ENCODE results near the gene DCLK1.

DCLK1 gene

DNA sequence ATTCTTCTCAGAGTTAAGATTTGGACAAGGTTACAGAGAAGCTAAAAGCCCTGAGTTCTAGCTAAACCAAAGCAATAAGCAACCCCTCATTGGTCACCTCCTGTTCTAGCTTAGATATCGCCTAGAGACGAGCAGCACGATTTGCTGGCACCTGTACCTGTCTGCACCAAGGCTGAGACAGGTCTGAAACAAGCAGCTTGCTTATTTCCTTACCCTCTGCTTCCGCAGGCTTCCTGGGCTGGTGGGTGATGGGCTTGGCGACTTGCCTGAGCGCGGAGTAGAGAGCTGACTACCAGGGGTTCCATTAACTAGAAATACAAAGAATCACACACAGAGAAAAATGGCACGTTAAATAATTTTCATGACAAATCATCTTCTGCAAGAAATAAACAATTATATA, 276.9 kb downstream of the DCLK1 start:
- DNase-seq: no peak

DNA sequence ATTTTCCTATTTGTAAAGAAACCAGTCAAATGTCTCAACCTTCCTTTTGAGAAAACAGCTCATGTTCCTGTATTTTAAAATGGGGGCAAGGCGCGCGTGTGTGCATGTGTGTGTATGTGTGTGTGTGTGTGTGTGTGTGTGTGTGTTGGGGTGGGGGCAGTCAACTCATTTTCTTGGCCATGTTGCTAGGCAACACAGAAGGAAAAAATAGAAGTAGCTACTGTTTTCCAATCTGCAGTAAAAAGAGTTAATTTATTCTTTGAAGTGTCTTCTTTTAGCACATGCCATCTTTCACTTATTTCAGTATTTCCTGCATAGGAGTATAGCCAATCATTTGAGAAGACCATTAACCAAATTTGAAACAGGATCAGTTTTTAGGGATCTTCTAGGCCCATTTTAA, 279.3 kb downstream of the DCLK1 start:
- DNase-seq: no peak

DNA sequence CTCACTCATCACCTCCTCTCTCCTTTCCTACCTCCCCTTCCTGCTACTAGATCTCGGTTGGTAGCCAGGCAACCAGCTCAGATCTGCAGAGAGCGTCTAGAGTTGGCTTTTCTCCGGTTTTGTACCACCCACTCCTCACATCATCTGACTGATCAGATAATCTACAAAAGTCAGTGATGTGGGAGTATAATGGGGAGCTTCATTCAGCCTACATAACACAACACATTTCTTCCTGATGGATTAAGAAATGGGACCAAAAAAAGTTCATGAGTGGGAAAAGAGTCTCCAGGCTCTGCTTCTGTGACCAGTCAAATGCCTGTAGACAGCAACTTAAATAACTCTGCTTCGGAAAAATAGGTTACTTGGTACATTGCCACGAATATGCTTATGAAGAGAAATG, 279.8 kb downstream of the DCLK1 start:
- no peak for DNase-seq

DNA sequence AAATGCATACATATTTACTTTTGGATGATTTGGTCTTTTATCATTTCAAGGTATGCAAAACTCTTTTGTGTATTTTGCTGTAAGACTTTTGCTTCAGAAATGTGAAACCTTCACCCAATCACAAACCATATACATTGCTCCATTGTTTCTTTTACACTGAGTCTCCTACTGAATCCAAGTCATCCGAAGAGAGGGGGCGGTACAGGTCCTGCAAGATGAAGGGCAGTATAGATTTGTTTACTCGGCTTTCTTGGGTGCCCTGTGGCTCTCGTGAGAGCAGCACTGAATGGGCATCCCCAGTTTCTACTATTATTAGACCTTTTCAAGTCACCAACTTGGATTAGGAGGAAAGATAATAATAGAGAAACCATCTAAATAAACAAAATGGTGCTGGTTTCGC, 280.6 kb downstream of the DCLK1 start:
- DNase-seq: no peak

DNA sequence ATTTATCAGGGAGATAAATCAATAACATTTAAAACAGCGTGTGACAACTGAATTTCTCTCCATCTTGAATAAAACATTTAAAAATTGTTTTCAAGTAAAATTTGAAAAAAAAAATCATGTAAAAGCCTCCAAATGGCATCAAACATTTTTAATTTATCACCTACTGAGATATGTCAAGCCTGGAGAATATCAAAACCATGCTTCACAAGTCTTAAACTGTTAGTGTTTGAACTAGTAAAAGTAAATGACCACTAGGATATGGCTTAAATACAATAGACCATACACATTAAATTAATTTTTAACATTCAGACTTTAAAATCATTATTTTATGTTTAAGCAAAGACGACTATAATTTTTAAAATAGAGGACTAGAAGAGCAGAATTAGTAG, 281.9 kb downstream of the DCLK1 start:
- DNase-seq: no peak

DNA sequence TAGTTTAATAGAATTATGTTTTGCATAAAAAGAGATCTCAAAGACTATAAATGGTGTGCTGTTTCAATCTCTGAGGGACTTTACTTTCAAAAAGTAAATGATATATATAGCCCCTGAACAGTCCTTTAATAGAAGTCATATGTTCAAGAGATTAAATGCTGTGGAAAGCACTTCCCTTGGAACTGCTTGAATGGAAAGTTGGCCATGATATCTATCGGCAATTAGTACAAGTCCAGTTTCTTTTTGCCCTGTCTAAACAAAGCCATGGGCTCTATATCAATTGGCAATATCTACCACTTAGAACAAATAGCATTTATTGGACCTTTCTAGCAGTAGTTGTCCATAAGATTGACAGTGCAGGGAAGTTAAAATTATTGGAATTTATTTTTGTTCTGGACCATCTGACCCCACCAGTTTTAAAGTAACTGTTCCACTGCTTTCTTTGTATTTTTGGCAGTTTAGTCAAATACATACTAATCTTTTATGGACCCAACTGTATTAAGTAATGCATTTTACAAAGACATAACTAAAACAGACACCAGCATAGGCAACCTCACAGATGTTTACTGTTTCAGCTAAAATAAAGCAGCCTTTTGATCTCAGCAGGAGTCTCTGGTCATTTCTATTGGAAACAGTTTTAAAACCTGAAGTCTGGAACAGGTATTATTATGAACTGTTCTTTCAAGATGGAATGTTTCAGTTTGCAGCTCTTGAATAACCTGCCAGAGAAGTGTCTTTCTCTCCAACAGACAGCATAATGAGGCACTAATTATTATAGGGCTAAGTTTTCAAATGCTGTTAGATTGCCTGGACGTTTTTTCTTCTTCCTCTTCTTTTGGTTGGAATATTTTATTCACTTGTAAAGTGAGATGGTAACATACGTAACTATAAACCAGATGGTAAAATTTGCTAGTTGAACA, 282.6 kb downstream of the DCLK1 start:
- no peak for DNase-seq

DNA sequence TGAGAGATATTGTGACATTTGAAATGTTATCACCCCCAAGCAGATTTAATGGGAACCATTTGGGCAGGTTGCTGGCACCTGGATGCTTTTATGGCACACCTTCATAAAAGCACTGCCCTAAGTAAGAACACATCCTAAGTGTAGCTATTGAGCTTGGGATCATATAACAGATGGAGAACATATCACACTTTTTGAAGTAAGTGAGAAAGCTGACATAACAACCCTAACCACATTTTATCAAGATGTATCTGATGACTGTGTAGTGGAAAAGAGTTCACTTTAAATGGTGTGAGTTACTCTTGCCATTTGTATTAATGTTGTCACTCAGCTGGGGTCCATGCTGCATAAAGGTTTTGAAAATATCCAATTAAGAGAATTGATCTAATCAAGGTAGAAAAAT, 287.9 kb downstream of the DCLK1 start:
- peak; percentile 21 for DNase-seq

DNA sequence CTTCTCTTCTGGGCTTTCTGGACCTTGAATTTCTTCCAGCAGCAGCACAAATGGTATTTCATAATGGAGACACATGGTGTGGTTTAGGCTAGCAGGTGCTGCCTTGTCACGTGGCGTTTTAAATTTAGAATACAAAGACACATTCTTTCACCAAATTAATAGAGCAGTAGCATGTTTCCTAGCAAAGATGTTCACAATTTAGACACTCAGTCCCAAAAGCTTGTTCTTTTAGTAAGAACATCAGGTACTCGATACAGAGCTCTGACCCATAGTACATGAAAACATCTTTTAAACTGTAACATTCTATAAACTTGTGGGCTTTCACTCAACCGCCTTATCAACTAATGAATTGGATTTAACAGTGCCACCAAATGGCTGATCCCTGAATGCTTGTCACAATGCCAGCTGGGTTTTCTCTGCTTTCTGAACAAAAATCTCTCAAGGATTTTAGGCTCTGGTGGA, 290.1 kb downstream of the DCLK1 start:
- peak; percentile 10 for DNase-seq

DNA sequence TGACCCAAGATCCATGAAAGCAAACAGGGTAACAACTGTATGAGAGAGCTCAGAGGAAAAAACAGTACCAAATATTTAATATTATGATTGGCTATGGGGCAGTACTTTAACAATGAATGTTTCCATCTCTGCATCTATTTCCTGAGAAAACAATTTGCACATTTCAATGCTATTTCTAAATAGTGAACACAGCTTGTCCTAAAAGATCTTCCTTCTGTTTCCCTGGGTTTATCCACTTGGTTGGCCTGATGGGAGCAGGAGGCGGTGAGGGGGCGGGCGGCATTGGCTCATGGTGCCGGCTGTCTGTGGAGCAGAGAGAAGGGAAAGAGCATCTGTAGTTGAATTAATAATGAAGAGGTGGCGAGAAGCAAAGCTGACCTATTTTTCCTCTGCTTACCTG, 291.4 kb downstream of the DCLK1 start:
- DNase-seq: peak; percentile 2

DNA sequence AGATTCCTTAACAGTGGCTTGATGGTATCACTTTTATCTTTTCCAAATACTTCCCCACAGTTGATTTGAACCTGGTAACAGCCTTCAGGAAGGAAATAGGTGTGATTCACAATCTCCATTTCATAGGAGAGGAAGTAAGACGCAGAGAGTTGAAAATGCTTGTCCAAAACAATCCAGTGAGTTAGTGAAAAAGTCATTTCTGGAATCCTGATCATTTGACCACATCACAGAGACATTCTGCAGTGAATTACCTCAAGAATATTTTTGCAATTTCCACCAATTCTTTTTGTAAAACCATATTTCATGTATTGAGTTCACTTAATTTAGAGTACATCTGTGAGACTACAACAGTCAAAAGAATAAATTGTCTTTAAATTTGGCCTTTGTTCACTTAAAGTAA, 292.8 kb downstream of the DCLK1 start:
- no peak for DNase-seq

DNA sequence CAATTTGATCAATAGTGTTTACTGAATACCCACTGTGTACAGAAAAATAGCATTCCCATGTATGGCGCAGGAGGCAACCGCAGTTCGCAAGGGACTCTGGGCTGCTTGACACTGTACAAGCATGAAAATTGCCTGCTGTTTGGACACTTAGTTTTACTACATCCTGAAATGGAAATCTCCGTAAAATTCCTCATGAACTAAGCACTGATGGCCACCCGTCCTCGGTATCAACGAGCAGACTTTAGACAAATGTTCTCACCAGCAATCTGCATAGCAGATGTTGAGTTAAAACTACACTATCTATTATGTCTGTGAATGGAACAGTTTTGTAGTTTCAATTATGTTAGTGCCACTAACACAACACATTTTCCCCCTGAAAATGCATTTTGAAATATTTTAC, 294.7 kb downstream of the DCLK1 start:
- DNase-seq: no peak

DNA sequence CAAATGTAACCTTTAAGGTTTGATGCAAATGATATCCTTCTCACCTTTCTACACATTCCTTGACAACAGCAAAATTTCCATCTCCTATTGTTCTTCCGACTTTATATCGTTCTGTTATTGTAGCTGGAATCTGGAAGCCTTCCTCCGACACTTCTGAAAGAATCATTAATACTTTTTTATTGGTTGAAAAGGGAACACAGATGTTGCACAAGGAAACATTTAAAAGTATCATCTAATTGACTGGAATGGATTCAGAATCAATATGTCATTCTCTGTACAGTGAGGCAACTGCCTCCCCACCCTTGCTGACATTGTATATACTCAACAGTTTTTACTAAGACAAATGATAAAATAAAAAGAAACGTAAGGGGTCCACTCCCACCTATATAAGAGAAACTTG, 295.2 kb downstream of the DCLK1 start:
- no peak for DNase-seq

DNA sequence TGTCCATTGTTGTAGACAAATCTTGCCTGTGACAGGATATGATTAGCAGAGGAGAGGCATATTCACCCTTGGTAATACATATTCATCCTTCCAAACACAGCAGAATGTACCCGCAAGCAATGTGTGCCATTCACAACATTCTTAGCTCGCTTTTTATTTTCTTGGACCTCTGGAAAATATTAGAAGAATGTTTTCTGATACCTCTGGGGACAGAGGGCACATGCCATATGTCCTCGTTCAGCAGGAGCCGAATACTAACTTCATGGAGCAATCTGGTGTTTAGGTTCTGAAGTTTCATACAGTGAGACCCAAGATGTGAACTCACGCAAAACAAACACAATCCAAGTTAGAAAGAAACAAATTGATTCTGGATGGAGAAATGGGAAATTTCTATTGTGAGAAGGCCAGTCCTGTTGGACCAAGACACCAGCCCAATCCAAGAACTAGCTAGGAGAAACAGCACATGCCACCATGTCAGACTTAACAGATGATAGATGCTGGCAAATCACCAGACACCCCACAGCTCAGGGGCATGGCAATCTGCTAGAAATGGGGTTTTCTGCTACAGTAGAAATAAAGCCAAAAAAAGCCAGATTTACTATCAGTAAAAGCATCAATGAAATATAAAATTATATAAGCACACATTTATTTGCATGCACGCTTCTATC, 297.4 kb downstream of the DCLK1 start:
- peak; percentile 58 for DNase-seq

DNA sequence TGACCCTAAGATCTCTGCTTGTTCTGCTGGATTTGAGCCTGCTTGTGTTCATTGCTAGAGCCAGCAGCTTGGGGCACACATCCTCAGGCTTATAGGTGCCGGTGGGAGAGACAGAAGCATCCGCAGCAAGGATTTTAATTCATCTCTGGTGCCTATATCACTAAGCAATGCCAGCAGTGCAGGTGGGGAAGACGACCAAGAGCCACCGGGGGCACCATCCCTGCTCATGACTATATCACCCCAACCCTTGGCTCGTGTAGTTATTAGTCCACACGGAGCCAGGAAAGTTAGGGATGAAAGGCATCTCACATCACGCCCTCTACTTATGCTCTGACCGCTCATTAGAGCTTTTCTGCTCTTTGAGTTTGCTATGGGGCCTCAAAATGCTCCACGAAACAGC, 298.2 kb downstream of the DCLK1 start:
- DNase-seq: no peak

DNA sequence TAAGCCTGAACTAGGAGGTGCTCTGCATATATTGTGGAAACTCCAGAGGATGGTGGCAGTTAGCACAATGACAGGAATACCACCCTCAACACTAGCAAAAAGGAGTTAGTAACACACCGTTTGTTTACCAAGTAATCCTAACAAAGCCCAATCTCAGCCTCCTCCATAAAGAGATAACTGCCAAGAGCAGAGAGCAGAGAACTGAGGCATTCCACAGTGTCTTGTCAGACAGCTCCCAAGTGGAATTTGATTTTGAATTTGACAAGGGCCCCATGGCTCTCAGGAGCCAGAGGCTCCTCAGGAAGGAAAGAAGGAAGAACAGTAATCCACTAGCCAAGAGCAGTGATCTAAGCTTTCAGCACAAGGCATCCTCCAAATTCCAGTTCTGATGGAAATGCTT, 298.6 kb downstream of the DCLK1 start:
- DNase-seq: no peak

DNA sequence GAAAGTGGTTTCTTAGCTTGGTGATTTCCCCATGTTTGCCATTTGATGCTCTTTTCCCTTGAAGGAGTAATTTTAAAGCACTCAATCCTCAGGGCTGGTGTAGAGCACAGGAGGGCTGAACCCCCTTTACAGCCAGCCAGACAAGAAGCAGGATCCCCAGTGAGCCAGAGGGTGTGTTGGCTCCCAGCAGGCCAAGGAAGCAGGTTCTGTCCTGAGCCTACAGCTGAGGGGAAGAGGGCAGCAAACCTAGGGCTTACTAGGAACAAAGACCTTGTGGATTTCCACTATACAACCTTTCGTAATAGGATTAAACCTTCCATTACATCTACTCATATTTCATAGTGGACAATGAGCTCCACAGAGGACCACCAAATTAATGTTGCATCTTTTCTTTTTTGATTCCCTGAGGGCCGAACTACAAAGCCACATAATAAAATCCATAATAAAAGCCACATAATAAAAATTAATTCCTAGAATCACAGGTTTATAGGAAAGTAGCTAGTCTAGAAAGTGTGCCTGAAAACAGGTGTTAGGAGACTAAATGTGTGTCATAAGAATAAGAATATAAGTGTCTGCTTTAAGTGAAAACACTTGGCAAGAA, 300.2 kb downstream of the DCLK1 start:
- DNase-seq: no peak

DNA sequence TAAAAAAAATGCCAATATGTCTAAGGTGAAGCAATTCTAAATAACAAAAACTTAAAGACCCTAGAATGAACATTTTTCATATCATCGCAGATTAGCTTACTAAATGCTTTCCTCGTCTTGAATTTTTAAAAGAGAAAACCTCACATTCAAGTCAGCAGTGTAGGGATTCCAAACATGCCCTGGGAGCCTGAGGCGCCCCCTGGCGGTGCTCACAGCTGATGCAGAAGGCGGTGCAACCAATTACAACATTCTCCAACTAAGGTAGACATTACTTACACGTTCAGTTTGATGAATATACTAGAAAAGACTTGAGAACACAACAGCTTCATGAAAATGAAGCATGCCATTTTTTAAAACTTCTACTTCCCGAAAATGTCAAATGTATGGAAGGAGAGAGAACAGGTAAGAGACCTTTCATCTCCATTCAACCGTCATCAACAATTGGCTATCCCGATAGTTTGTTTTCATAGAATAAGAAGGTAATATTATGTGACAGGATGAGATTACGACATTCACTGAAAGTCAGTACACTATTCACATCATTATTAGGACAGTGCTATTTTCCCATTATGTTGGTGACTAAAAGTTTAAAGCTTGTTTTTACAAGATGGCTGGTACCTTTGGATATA, 304.4 kb downstream of the DCLK1 start:
- no peak for DNase-seq

DNA sequence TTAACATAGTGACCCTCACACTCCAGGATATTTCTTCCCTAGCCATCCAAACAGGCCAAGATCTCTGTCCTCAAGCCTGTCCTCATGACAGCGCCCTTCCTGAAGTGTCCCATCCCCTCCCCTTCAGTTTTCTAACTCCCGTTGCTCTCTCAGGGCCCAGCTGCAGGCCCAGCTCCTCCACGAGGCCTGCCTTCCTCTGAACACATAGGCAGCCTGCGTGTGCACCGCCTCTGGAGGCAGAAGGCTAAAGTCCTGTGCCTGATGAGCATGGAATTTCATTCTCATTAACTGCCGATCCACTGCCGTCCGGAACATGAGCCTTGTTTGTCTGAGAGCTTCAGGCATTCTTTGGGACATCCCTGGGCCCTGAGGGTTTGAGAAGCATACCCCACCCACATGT, 306.4 kb downstream of the DCLK1 start:
- no peak for DNase-seq

DNA sequence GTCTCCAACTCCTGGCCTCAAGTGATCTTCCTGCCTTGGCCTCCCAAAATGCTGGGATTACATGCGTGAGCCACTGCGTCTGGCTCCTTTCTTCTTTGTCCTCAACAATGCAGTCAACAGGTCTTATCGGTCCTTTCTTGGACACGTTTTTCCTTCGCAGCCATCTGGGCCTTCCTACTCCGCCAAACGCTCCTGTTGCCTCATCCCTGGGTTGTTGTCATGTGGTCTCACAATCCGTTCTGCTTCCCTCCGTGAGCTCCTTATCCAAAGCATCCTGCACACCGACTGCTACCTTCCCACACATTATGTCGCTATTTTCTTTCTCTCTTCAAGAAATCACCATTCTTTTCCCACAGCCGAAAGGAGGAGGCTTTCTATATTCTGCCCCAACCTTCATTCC, 306.8 kb downstream of the DCLK1 start:
- no peak for DNase-seq

DNA sequence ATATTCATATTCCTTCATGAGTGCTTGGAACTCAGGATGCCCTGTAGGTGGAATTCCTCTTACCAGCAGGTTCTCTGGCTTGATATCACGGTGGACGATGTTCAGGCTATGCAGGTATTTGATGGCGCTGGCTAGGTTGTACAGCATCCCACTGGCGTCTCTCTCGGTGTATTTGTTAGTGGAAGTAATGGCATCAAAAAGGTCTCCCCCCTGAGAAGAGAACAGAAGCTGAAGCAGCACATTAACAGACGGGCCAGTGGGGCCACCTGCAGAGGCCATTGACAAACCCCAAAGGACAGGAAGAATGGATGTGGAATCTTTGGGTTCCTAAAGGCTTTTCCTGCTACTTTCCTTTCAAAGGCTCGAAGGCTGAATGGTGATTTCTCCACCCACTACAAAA, 308.5 kb downstream of the DCLK1 start:
- no peak for DNase-seq

DNA sequence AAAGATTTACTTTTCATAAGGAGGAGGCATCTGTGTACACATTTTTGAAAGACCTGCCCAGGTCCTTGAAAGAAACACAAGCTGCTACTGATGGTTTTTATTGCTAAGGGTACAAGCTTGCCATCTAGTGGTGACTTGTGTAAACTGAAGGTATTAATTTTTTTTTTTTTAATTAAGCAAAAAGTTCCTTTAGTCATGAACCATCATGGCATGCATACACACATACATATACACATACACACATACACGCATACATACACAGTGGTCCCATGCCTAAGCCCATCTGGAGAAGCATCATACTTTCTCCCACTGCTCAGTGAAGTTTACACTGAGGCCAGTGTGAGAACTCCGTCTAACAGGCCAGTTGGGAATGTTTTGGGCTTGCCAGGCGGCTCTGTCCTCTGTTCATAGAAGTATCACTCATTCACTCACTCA, 312.5 kb downstream of the DCLK1 start:
- DNase-seq: peak; percentile 70

DNA sequence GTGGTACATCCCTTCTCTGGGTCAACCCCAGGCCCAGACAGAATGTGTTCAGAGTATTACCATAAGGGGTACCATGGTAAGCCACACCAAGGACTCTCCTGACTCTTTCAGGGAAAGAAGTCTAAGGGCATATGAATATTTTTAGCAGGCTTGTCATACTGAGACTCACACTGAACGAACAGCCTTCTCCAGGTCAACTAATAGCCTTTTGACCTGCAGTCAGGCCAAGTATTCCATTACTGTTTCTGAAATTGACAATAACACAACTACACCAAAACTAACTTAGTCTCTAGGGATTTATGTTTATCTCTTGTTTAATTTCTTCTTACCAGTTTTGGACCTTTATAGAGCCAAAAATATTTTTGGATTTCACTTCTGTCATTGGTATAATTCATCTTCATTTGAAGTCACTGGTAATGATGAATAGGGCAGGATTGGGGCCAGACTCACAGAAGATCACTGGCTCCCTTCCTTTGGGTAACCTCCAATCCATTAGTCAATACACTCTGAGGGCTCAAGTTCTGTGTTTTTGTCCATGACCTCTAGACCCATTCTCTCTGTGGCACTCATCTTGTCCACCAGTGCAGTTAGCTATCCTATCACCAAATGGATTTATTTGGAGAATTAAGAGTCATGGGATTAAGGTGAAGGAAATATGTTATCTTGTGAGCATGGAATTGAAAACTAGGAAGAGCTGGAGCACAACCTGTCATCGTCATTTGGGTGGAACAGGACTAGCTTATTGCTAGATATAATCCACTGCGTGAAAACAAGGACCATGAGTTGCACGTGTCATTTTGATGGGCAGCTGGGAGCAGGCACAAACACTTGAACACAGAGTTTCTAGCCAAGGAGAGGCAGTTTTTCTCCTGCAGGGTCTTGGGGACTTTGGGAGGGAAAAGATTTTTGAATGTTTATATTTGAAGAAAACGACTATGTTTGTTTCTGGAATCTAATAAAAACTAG, 313.3 kb downstream of the DCLK1 start:
- DNase-seq: peak; percentile 64
